BJ (cell line): ENCODE data around the gene RNF208. TPM values are rescaled to one million over a fixed set of nuclear protein-coding genes. Genes with fewer than 3 reads are reported as not detected.

Experiments used
- CTCF ChIA-PET: fragments of 350-600 bp; formaldehyde crosslinking; extraction: SDS; loops from one replicate; lab custom pipeline; 2021; ENCODE audit warnings: antibody characterized with exemption, inconsistent platforms; lab: Yijun Ruan, JAX
- POLR2A ChIA-PET: fragments of 300-600 bp; sonication (Branson Sonifier 250); formaldehyde crosslinking; extraction: SDS; loops from one replicate; lab custom pipeline; 2021; ENCODE audit warnings: antibody characterized with exemption; lab: Charles Lee
- DNase-seq: peaks from one replicate; pipeline ENCODE4 v3.0.0-alpha.2; 2011; ENCODE audit warnings: low read depth
- H3K27me3 ChIP-seq: 2 replicates; pipeline ENCODE4 v1.6.0; 2011; ENCODE audit warnings: low read length; ENCODE audit not compliant: control insufficient read depth, insufficient read depth
- H3K36me3 ChIP-seq: 2 replicates; pipeline ENCODE4 v1.5.1; 2011; ENCODE audit warnings: low read length; ENCODE audit not compliant: control insufficient read depth, insufficient read depth
- H3K4me3 ChIP-seq: 2 replicates; pipeline ENCODE4 v1.5.1; 2011; ENCODE audit warnings: low read depth, mild to moderate bottlenecking, control low read depth, low read length
- CTCF ChIP-seq: IDR thresholded peaks from 2 replicates; pipeline ENCODE4 v1.5.1; 2011; ENCODE audit warnings: low read depth, mild to moderate bottlenecking, control low read depth, inconsistent platforms, low read length, moderate library complexity; ENCODE audit not compliant: insufficient read depth
- polyA plus RNA-seq: library from polyadenylated mRNA; depleted of rRNA; stranded (reverse); fragments of >200 nt; gene quantifications from 2 replicates; pipeline ENCODE4 v1.2.3, GENCODE V29; 2011

RNF208 gene
- polyA plus RNA-seq, 1 experiment, result 0.39 TPM

DNA sequence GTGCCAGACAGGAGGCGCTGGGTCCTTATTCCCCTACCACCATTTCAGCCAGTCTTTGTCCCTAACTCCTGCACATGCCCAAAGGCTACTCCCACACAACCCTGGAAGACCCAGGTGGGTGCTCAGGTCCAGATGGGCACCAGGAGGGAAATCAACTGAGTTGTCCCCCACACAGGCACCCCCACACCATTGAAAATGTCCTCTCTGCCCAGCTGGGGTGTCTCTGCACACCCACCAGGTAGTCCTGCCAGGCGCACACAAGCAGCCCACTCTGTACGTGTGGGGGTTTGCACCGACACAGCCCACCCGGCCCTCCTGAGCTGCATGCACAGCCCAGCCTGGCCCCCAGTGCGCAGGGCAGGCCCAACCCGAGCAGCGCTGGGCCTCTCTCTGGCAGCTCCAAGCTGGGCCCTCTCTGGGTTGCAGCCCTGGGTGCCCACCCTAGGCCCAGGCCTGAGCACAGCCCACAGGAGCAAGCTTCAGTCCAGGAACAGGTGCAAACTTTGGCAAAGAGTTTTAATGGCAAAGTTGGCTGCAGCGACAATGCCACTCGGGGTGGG is 2.2 kb downstream of the RNF208 start:
- H3K27me3 ChIP-seq, result no peaks in the 10 kb centered on the region
- H3K36me3 ChIP-seq, result no peaks in the 10 kb centered on the region; the same call in none of the 2 replicates
- no peak for DNase-seq
- ChIA-PET POLR2A (no interaction called here), CTCF (no interaction called here)
- TF ChIP-seq CTCF, result no peak
- H3K4me3 ChIP-seq, result no peak overlapping the region

DNA sequence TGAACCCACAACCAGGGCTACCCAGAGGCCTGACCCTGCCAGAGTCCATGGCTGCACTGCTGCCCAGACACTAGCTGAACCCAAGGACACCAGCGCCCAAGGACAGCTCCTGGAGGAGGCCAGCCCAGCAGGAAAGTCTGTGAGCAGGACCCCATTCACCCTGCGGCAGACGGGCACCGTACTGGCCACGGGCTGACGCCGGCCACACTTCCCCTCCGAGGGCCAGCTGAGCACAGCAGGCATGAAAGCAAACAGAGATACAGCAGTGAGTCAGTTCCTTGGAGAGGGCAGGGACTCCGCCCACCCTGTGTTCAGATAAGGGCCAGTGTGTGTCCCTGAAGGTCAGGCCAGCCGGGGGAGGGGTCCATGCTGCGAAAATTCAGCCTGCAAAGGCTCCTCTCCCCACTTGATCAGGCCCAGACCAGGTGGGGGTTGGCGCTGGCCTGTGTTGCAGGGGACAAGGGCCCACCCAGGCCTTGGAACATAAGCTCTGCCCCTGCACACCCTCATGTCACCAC is 3.2 kb downstream of the RNF208 start:
- no peak overlapping the region for H3K4me3 ChIP-seq
- TF ChIP-seq CTCF, result no peak
- ChIA-PET POLR2A (no interaction called here), CTCF (no interaction called here)
- H3K36me3 ChIP-seq, result no peaks in the 10 kb centered on the region; the same call in none of the 2 replicates
- H3K27me3 ChIP-seq, result no peaks in the 10 kb centered on the region
- DNase-seq, result no peak

DNA sequence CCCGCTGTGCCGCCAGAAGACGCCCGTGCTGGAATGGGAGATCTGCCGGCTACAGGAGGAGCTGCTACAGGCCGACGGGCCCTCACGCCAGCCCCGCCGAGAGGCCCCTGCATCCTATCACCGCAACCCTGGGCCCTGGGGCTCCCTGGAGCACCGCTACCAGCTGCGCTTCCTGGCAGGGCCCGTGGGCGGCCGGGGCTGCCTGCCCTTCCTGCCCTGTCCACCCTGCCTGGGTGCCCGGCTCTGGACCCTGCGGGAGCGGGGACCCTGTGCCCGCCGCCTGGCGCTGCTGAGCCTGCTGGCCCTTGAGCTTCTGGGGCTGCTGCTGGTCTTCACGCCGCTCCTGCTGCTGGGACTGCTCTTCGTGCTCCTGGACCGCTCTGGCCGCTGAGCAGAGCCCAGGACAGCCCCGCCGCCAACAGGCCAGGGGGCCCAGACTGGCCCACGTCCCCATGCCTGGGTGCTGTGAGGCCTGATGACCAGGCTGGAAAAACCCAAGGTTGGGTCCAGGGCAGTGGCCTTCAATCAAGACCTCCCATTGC is 3.8 kb downstream of the RNF208 start:
- no peak for TF ChIP-seq CTCF
- ChIA-PET POLR2A (no interaction called here), CTCF (no interaction called here)

GRCh38 chr9:137217276-137218211 is 4.5 kb downstream of the RNF208 start:
- no peak for DNase-seq
- CTCF ChIA-PET, result interaction anchor here (0.9 kb wide), 1 partner anchor 13 kb away, joined by 3 read pairs; the partner anchor contains the start of gene SLC34A3

More for the DNA sequence above, 3.8 kb downstream of the RNF208 start:
- Histone ChIP-seq H3K27me3 (no peaks in the 10 kb centered on the region), H3K4me3 (no peak overlapping the region), H3K36me3 (no peaks in the 10 kb centered on the region; the same call in none of the 2 replicates)
- no peak for DNase-seq

More at GRCh38 chr9:137217276-137218211, 4.5 kb downstream of the RNF208 start:
- no peak for TF ChIP-seq CTCF
- no peaks in the 10 kb centered on the region; the same call in none of the 2 replicates for H3K36me3 ChIP-seq
- no peaks in the 10 kb centered on the region for H3K27me3 ChIP-seq
- POLR2A ChIA-PET, result no interaction called here
- no peak overlapping the region for H3K4me3 ChIP-seq
